ENCODE data around the gene OR2T5.
"Not testable (repeated sequence)": the region's sequence is repeated elsewhere in the genome, so short reads cannot be mapped to it uniquely, and the experiment has no call there.

OR2T5 gene

GRCh38 chr1:248471154-248471553, 17.2 kb upstream of the OR2T5 start:
- no peak overlapping the region for H3K9ac ChIP-seq (ENCODE audit: low read length)
- H3K79me2 ChIP-seq (ENCODE audit: insufficient read depth, low read length), result no peaks in the 10 kb centered on the region
- no peaks in the 10 kb centered on the region for H3K36me3 ChIP-seq (ENCODE audit: low read length)
- TF ChIP-seq EZH2phosphoT487 (conservative IDR thresholded peaks at IDR 0.05; ENCODE audit: low read length) (no peak), CTCF (IDR thresholded peaks at IDR 0.05; ENCODE audit: insufficient read depth, low read length, poor library complexity, severe bottlenecking) (no peak)
- no peak overlapping the region for H3K4me2 ChIP-seq (ENCODE audit: low read depth, low read length, poor library complexity, severe bottlenecking)
- no peak overlapping the region for H3K4me3 ChIP-seq (ENCODE audit: insufficient read depth, low read length, poor library complexity, severe bottlenecking)
- no peak overlapping the region for H3K27ac ChIP-seq (ENCODE audit: low read depth, low read length)
- H2AFZ ChIP-seq (ENCODE audit: low read depth, low read length, severe bottlenecking), result no peak overlapping the region
- H3K9me3 ChIP-seq (ENCODE audit: insufficient read depth, low read length), result no peaks in the 10 kb centered on the region
- H4K20me1 ChIP-seq (ENCODE audit: low read depth, low read length), result no peaks in the 10 kb centered on the region
- no peaks in the 10 kb centered on the region for H3K9me2 ChIP-seq (replicated peaks; ENCODE audit: insufficient read depth, low read length)
- H3K27me3 ChIP-seq (ENCODE audit: low read length), result no peaks in the 10 kb centered on the region
- no peaks in the 10 kb centered on the region for H3F3A ChIP-seq (ENCODE audit: insufficient read depth)

- not testable (repeated sequence) for H3K9ac ChIP-seq (ENCODE audit: low read length); H3K27ac ChIP-seq (ENCODE audit: low read depth, low read length); H3K9me3 ChIP-seq (ENCODE audit: insufficient read depth, low read length); H3F3A ChIP-seq (ENCODE audit: insufficient read depth); H3K4me3 ChIP-seq (ENCODE audit: insufficient read depth, low read length, poor library complexity, severe bottlenecking); H4K20me1 ChIP-seq (ENCODE audit: low read depth, low read length); H3K79me2 ChIP-seq (ENCODE audit: insufficient read depth, low read length); H2AFZ ChIP-seq (ENCODE audit: low read depth, low read length, severe bottlenecking); H3K9me2 ChIP-seq (replicated peaks; ENCODE audit: insufficient read depth, low read length); H3K27me3 ChIP-seq (ENCODE audit: low read length); H3K36me3 ChIP-seq (ENCODE audit: low read length); H3K4me2 ChIP-seq (ENCODE audit: low read depth, low read length, poor library complexity, severe bottlenecking)
Measured at GRCh38 chr1:248472111-248472510, 16.3 kb upstream of the OR2T5 start.

- not testable (repeated sequence) for H3K36me3 ChIP-seq (ENCODE audit: low read length); H3K27me3 ChIP-seq (ENCODE audit: low read length); H3F3A ChIP-seq (ENCODE audit: insufficient read depth); H2AFZ ChIP-seq (ENCODE audit: low read depth, low read length, severe bottlenecking); H4K20me1 ChIP-seq (ENCODE audit: low read depth, low read length); H3K79me2 ChIP-seq (ENCODE audit: insufficient read depth, low read length); H3K9ac ChIP-seq (ENCODE audit: low read length); H3K4me2 ChIP-seq (ENCODE audit: low read depth, low read length, poor library complexity, severe bottlenecking); H3K9me2 ChIP-seq (replicated peaks; ENCODE audit: insufficient read depth, low read length); H3K4me3 ChIP-seq (ENCODE audit: insufficient read depth, low read length, poor library complexity, severe bottlenecking); H3K27ac ChIP-seq (ENCODE audit: low read depth, low read length); H3K9me3 ChIP-seq (ENCODE audit: insufficient read depth, low read length)
Measured at GRCh38 chr1:248473051-248473450, 15.3 kb upstream of the OR2T5 start, which contains the start of gene OR2T3. OR2T3 (plus strand) TSS chr1:248473351; CDS start chr1:248473351, 0 bp downstream.

GRCh38 chr1:248475660-248476059, 12.7 kb upstream of the OR2T5 start:
- H3K79me2 ChIP-seq (ENCODE audit: insufficient read depth, low read length); H4K20me1 ChIP-seq (ENCODE audit: low read depth, low read length); H3K27ac ChIP-seq (ENCODE audit: low read depth, low read length); H3K9me3 ChIP-seq (ENCODE audit: insufficient read depth, low read length); H3K4me3 ChIP-seq (ENCODE audit: insufficient read depth, low read length, poor library complexity, severe bottlenecking); H3K9me2 ChIP-seq (replicated peaks; ENCODE audit: insufficient read depth, low read length); H3K27me3 ChIP-seq (ENCODE audit: low read length); H3K36me3 ChIP-seq (ENCODE audit: low read length); H3K9ac ChIP-seq (ENCODE audit: low read length); H2AFZ ChIP-seq (ENCODE audit: low read depth, low read length, severe bottlenecking); H3K4me2 ChIP-seq (ENCODE audit: low read depth, low read length, poor library complexity, severe bottlenecking); H3F3A ChIP-seq (ENCODE audit: insufficient read depth): not testable (repeated sequence)

GRCh38 chr1:248481686-248482579, 6.5 kb upstream of the OR2T5 start:
- not testable (repeated sequence) for H3K4me2 ChIP-seq (ENCODE audit: low read depth, low read length, poor library complexity, severe bottlenecking)

GRCh38 chr1:248496661-248497060, 8.3 kb downstream of the OR2T5 start:
- not testable (repeated sequence) for H4K20me1 ChIP-seq (ENCODE audit: low read depth, low read length); H3F3A ChIP-seq (ENCODE audit: insufficient read depth); H3K4me3 ChIP-seq (ENCODE audit: insufficient read depth, low read length, poor library complexity, severe bottlenecking); H3K9me3 ChIP-seq (ENCODE audit: insufficient read depth, low read length); H3K4me2 ChIP-seq (ENCODE audit: low read depth, low read length, poor library complexity, severe bottlenecking); H3K36me3 ChIP-seq (ENCODE audit: low read length); H3K27ac ChIP-seq (ENCODE audit: low read depth, low read length); H3K27me3 ChIP-seq (ENCODE audit: low read length); H3K79me2 ChIP-seq (ENCODE audit: insufficient read depth, low read length); H3K9me2 ChIP-seq (replicated peaks; ENCODE audit: insufficient read depth, low read length); H2AFZ ChIP-seq (ENCODE audit: low read depth, low read length, severe bottlenecking); H3K9ac ChIP-seq (ENCODE audit: low read length)

More at GRCh38 chr1:248481686-248482579, 6.5 kb upstream of the OR2T5 start:
- not testable (repeated sequence) for H3K9me3 ChIP-seq (ENCODE audit: insufficient read depth, low read length); H3K4me3 ChIP-seq (ENCODE audit: insufficient read depth, low read length, poor library complexity, severe bottlenecking); H3F3A ChIP-seq (ENCODE audit: insufficient read depth); H3K27me3 ChIP-seq (ENCODE audit: low read length); H3K9me2 ChIP-seq (replicated peaks; ENCODE audit: insufficient read depth, low read length); H3K36me3 ChIP-seq (ENCODE audit: low read length); H4K20me1 ChIP-seq (ENCODE audit: low read depth, low read length); H3K9ac ChIP-seq (ENCODE audit: low read length); H3K27ac ChIP-seq (ENCODE audit: low read depth, low read length); H3K79me2 ChIP-seq (ENCODE audit: insufficient read depth, low read length); H2AFZ ChIP-seq (ENCODE audit: low read depth, low read length, severe bottlenecking)

GRCh38 chr1:248500305-248501035, 12.1 kb downstream of the OR2T5 start:
- H3K4me3 ChIP-seq (ENCODE audit: insufficient read depth, low read length, poor library complexity, severe bottlenecking); H3K4me2 ChIP-seq (ENCODE audit: low read depth, low read length, poor library complexity, severe bottlenecking); H2AFZ ChIP-seq (ENCODE audit: low read depth, low read length, severe bottlenecking); H4K20me1 ChIP-seq (ENCODE audit: low read depth, low read length); H3K27ac ChIP-seq (ENCODE audit: low read depth, low read length); H3K9me3 ChIP-seq (ENCODE audit: insufficient read depth, low read length); H3K36me3 ChIP-seq (ENCODE audit: low read length); H3F3A ChIP-seq (ENCODE audit: insufficient read depth); H3K79me2 ChIP-seq (ENCODE audit: insufficient read depth, low read length); H3K27me3 ChIP-seq (ENCODE audit: low read length); H3K9ac ChIP-seq (ENCODE audit: low read length); H3K9me2 ChIP-seq (replicated peaks; ENCODE audit: insufficient read depth, low read length): not testable (repeated sequence)
